GM19023 (cell line): ENCODE data around the gene PRKN.

ENCODE experiments used
- ATAC-seq: cut with Tn5 transposase; IDR thresholded peaks from one replicate; pipeline ENCODE4 v1.9.1; 2021; ENCODE audit warnings: mild to moderate bottlenecking, moderate library complexity; ENCODE audit not compliant: unreplicated experiment

The PRKN gene

GRCh38 chr6:162005372-162005771 lies 722.2 kb downstream of the PRKN start:
- ATAC-seq = no peak

- ATAC-seq = no peak
Observed at GRCh38 chr6:161996783-161997182, 730.8 kb downstream of the PRKN start.

GRCh38 chr6:161985876-161986423 lies 741.6 kb downstream of the PRKN start:
- ATAC-seq = no peak

- no peak for ATAC-seq
Observed at GRCh38 chr6:161984713-161985112, 742.9 kb downstream of the PRKN start.

GRCh38 chr6:161976553-161976952 lies 751.0 kb downstream of the PRKN start:
- no peak for ATAC-seq

- no peak for ATAC-seq
Observed at GRCh38 chr6:161973064-161973463, 754.5 kb downstream of the PRKN start.

GRCh38 chr6:161971043-161971442 lies 756.5 kb downstream of the PRKN start:
- no peak for ATAC-seq

- no peak for ATAC-seq
Observed at GRCh38 chr6:161963634-161964234, 763.8 kb downstream of the PRKN start.

GRCh38 chr6:161963181-161963580 lies 764.4 kb downstream of the PRKN start:
- ATAC-seq = no peak

GRCh38 chr6:161961796-161962195 lies 765.8 kb downstream of the PRKN start:
- no peak for ATAC-seq

- ATAC-seq = no peak
Observed at GRCh38 chr6:161961046-161961445, 766.5 kb downstream of the PRKN start.

- ATAC-seq = no peak
Observed at GRCh38 chr6:161959072-161959471, 768.5 kb downstream of the PRKN start.

- ATAC-seq = no peak
Observed at GRCh38 chr6:161956082-161956481, 771.5 kb downstream of the PRKN start.

GRCh38 chr6:161954699-161955276 lies 772.8 kb downstream of the PRKN start:
- no peak for ATAC-seq

- ATAC-seq = no peak
Observed at GRCh38 chr6:161954077-161954476, 773.5 kb downstream of the PRKN start.

GRCh38 chr6:161951126-161951525 lies 776.4 kb downstream of the PRKN start:
- ATAC-seq = no peak

GRCh38 chr6:161949531-161949930 lies 778.0 kb downstream of the PRKN start:
- no peak for ATAC-seq

- ATAC-seq = no peak
Observed at GRCh38 chr6:161948462-161948861, 779.1 kb downstream of the PRKN start.

- no peak for ATAC-seq
Observed at GRCh38 chr6:161947371-161947770, 780.2 kb downstream of the PRKN start.

- no peak for ATAC-seq
Observed at GRCh38 chr6:161946461-161946860, 781.1 kb downstream of the PRKN start.

- ATAC-seq = no peak
Observed at GRCh38 chr6:161943561-161943960, 784.0 kb downstream of the PRKN start.

GRCh38 chr6:161941565-161941964 lies 786.0 kb downstream of the PRKN start:
- ATAC-seq = no peak

- ATAC-seq = no peak
Observed at GRCh38 chr6:161940519-161940918, 787.0 kb downstream of the PRKN start.
